Endothelial cell of umbilical vein (primary cell): ENCODE measurements around the gene ASPHD2. TPM values are rescaled to one million over a fixed set of nuclear protein-coding genes. Genes with fewer than 3 reads are reported as not detected.

Experiments
- BruUV-seq: library from RNA; stranded (reverse); fragments of 400-500 nt; replicated peaks from 2 replicates; lab custom pipeline; 2021; lab: Mats Ljungman, UMichigan
- CTCF ChIA-PET: fragments of 300-600, 350-600 bp; sonication (Branson Sonifier 250); formaldehyde crosslinking; loops from one replicate; lab custom pipeline; 2021; ENCODE audit warnings: antibody characterized with exemption, inconsistent platforms; lab: Charles Lee
- POLR2A ChIA-PET: fragments of 300-600, 350-600 bp; sonication (Branson Sonifier 250); formaldehyde crosslinking; loops from one replicate; lab custom pipeline; 2021; ENCODE audit warnings: antibody characterized with exemption, inconsistent platforms; lab: Charles Lee
- DNase-seq: peaks from one replicate; pipeline ENCODE4 v3.0.0-alpha.2; 2011; ENCODE audit warnings: low read depth, low spot score
- FAIRE-seq: peaks from 2 replicates; lab custom pipeline; 2011; peaks lifted over from hg19 to GRCh38; lab: Jason Lieb, UNC
- H2AFZ ChIP-seq: 2 replicates; pipeline ENCODE4 v1.6.0; 2012; ENCODE audit warnings: low read depth, low read length, control low read depth, inconsistent platforms
- H3K27ac ChIP-seq: 2 replicates; pipeline ENCODE4 v1.5.1; 2011; ENCODE audit warnings: low read depth, mild to moderate bottlenecking, control low read depth, low read length, moderate library complexity; ENCODE audit not compliant: insufficient read depth
- H3K27me3 ChIP-seq, 2 experiments: 2 replicates each; pipeline versions ENCODE4 v1.6.0 to v1.6.1; 2011; ENCODE audit warnings: low read length in 2 of 2, mixed read lengths in 1 of 2; ENCODE audit not compliant: control insufficient read depth in 2 of 2, insufficient read depth in 2 of 2
- H3K36me3 ChIP-seq, 2 experiments: 2 replicates in 1 of 2; 3 replicates in 1 of 2; pipeline ENCODE4 v1.5.1; 2011; ENCODE audit warnings: low read length in 2 of 2, mild to moderate bottlenecking in 1 of 2, moderate library complexity in 1 of 2; ENCODE audit not compliant: control insufficient read depth in 2 of 2, insufficient read depth in 2 of 2; ENCODE audit errors: extremely low read depth in 1 of 2
- H3K4me1 ChIP-seq: 3 replicates; pipeline ENCODE4 v1.5.1; 2011; ENCODE audit warnings: mild to moderate bottlenecking, low read length; ENCODE audit not compliant: control insufficient read depth, insufficient read depth; ENCODE audit errors: extremely low read depth
- H3K4me2 ChIP-seq: 2 replicates; pipeline ENCODE4 v1.6.1; 2011; ENCODE audit warnings: low read length, control low read depth, mixed read lengths; ENCODE audit not compliant: insufficient read depth
- H3K4me3 ChIP-seq, 3 experiments: fragments of 200-600 bp in 1 of 3; sonication (generic), shearing (Covaris generic) in 1 of 3; replicated peaks in 1 of 3; 2 replicates each; pipeline ENCODE4 v1.5.1; 2011 to 2016; ENCODE audit warnings: control low read depth in 3 of 3, low read length in 3 of 3, mild to moderate bottlenecking in 2 of 3, inconsistent platforms in 1 of 3, low read depth in 1 of 3, moderate library complexity in 1 of 3; ENCODE audit not compliant: insufficient read depth in 1 of 3
- H3K79me2 ChIP-seq: 2 replicates; pipeline ENCODE4 v1.6.0; 2012; ENCODE audit warnings: low read length, inconsistent platforms; ENCODE audit not compliant: control insufficient read depth, insufficient read depth
- H3K9ac ChIP-seq: replicated peaks from 2 replicates; pipeline ENCODE3; 2011; ENCODE audit warnings: low read length, control low read depth; ENCODE audit not compliant: insufficient read depth; ENCODE audit errors: extremely low read depth
- H3K9me1 ChIP-seq: replicated peaks from 3 replicates; pipeline ENCODE4 v1.6.0; 2011; ENCODE audit warnings: mild to moderate bottlenecking, low read length; ENCODE audit not compliant: control insufficient read depth, insufficient read depth; ENCODE audit errors: extremely low read depth
- H3K9me3 ChIP-seq: replicated peaks from 2 replicates; pipeline ENCODE4 v1.5.1; 2012; ENCODE audit warnings: low read length, inconsistent platforms; ENCODE audit not compliant: control insufficient read depth, insufficient read depth
- H4K20me1 ChIP-seq: replicated peaks from 2 replicates; pipeline ENCODE3; 2011; ENCODE audit warnings: mild to moderate bottlenecking, low read length; ENCODE audit not compliant: control insufficient read depth, insufficient read depth; ENCODE audit errors: extremely low read depth
- EZH2 ChIP-seq: IDR thresholded peaks from 2 replicates; pipeline ENCODE4 v1.6.1; 2012; ENCODE audit warnings: borderline replicate concordance, low read depth, mild to moderate bottlenecking, moderate library complexity, low read length, inconsistent platforms; ENCODE audit not compliant: severe bottlenecking
- FOS ChIP-seq: IDR thresholded peaks from 2 replicates; pipeline ENCODE4 v1.6.1; 2011; ENCODE audit warnings: mild to moderate bottlenecking, low read length, moderate library complexity, borderline replicate concordance; ENCODE audit not compliant: insufficient read depth
- GATA2 ChIP-seq: IDR thresholded peaks from 2 replicates; pipeline ENCODE4 v1.7.0; 2011; ENCODE audit warnings: low read depth, mild to moderate bottlenecking, moderate library complexity, mixed read lengths, low read length; ENCODE audit not compliant: insufficient read length, insufficient read depth
- JUN ChIP-seq: IDR thresholded peaks from 2 replicates; pipeline ENCODE4 v1.6.1; 2011; ENCODE audit warnings: borderline replicate concordance, low read depth; ENCODE audit not compliant: insufficient read length, insufficient read depth
- MYC ChIP-seq: IDR thresholded peaks from one replicate; pipeline ENCODE4 v1.6.1; 2011; ENCODE audit warnings: mild to moderate bottlenecking, low read depth, low read length
- POLR2A ChIP-seq: IDR thresholded peaks from 2 replicates; pipeline ENCODE4 v1.6.1; 2012; ENCODE audit warnings: low read depth, mild to moderate bottlenecking, control low read depth, low read length
- POLR2AphosphoS5 ChIP-seq: IDR thresholded peaks from 2 replicates; pipeline ENCODE4 v1.6.1; 2012; ENCODE audit warnings: low read depth, mild to moderate bottlenecking, control low read depth, low read length, moderate library complexity; ENCODE audit not compliant: insufficient read depth
- dilution Hi-C: fragments of 300-500 bp; cut with MboI; formaldehyde crosslinking; loops from one replicate; pipeline ENCODE4 v1.15.0; 2019; ENCODE audit warnings: low sequenced_read_pairs; ENCODE audit not compliant: extremely low pct_ligation_motif_present
- intact Hi-C: fragments of 100-400 bp; cut with micrococcal nuclease; formaldehyde crosslinking; loops from one replicate; pipeline ENCODE4 v1.10.0; 2022
- polyA plus RNA-seq, 4 experiments: library from polyadenylated mRNA; depleted of rRNA in 3 of 4; stranded (reverse) in 3 of 4; unstranded in 1 of 4; fragments of >200 nt; gene quantifications; 2 replicates each; pipeline versions ENCODE4 v1.2.1 to v1.2.3, GENCODE V29; 2011 to 2012; ENCODE audit warnings: missing spikeins in 1 of 4
- total RNA-seq: library from RNA; stranded (reverse); gene quantifications from 2 replicates; pipeline ENCODE4 v1.2.3, GENCODE V29; 2021
- TF ChIP-seq, protein P1 (sequence below), 2 donors: IDR thresholded peaks; 1 replicate in 1 of 2; 2 replicates in 1 of 2; pipeline ENCODE4 v1.5.1; 2011; ENCODE audit warnings: low read length in 2 of 2, mild to moderate bottlenecking in 2 of 2, moderate library complexity in 2 of 2, control low read depth in 1 of 2, inconsistent platforms in 1 of 2, low read depth in 1 of 2; ENCODE audit not compliant: insufficient read depth in 1 of 2; ENCODE audit errors: extremely low read depth in 1 of 2
- TF ChIP-seq, protein P2 (sequence below): IDR thresholded peaks from 2 replicates; pipeline ENCODE4 v1.6.1; 2011; ENCODE audit not compliant: insufficient read depth, insufficient read length

Gene ASPHD2
- total and polyA plus RNA-seq, 2 donors (not counting 3 experiments of a cell fraction or from before 2014, with no cell fraction given), result 4.8 to 5.5 TPM

DNA sequence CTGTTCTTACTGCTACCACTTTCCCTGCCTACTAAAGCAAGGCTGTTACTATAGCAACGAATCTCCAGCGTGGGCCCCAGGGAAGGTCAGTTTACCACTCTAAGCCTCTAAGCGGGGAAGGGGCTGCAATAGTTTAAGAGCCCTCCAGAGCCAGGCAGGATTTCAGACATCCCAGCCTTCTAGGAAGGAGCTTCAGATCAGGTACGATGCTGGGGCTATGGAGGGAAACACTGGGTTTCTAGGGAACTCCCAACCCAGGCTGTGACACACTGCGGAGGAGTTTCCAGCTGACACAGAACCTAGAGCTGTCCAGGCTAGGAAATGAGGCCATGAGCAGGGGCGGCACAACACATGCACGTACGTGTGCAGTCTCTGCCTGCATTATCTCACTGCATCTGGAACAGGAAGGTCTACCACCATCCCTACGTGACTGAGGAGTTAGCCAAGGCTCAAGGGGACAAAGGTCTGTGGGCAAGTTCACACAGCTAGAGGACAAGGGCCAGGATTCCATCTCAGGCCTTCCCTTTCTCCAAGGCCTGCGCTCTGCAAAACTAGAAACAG is 34.1 kb downstream of the ASPHD2 start:
- dilution Hi-C loops, result no loop called here

More for the DNA sequence above, 34.1 kb downstream of the ASPHD2 start:
- H3K79me2 ChIP-seq, result no peaks in the 10 kb centered on the region
- H3K4me1 ChIP-seq, result peaks cover 13% of the 10 kb centered on the region
- no peak overlapping the region for H3K9ac ChIP-seq
- POLR2A ChIA-PET, result no interaction called here
- no peaks in the 10 kb centered on the region for H3K27me3 ChIP-seq
- no peak for TF ChIP-seq EZH2
- TF ChIP-seq, protein P1, sequence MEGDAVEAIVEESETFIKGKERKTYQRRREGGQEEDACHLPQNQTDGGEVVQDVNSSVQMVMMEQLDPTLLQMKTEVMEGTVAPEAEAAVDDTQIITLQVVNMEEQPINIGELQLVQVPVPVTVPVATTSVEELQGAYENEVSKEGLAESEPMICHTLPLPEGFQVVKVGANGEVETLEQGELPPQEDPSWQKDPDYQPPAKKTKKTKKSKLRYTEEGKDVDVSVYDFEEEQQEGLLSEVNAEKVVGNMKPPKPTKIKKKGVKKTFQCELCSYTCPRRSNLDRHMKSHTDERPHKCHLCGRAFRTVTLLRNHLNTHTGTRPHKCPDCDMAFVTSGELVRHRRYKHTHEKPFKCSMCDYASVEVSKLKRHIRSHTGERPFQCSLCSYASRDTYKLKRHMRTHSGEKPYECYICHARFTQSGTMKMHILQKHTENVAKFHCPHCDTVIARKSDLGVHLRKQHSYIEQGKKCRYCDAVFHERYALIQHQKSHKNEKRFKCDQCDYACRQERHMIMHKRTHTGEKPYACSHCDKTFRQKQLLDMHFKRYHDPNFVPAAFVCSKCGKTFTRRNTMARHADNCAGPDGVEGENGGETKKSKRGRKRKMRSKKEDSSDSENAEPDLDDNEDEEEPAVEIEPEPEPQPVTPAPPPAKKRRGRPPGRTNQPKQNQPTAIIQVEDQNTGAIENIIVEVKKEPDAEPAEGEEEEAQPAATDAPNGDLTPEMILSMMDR (IDR thresholded peaks at IDR 0.05; ENCODE audit: extremely low read depth in 1 of 2, insufficient read depth in 1 of 2, low read depth in 1 of 2, low read length in 2 of 2), result no peak
- TF ChIP-seq MYC, result no peak
- TF ChIP-seq, protein P2, sequence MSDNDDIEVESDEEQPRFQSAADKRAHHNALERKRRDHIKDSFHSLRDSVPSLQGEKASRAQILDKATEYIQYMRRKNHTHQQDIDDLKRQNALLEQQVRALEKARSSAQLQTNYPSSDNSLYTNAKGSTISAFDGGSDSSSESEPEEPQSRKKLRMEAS, result no peak
- no peak for TF ChIP-seq FOS
- no peak for TF ChIP-seq GATA2
- no peak for TF ChIP-seq POLR2A
- no peak for TF ChIP-seq JUN
- no peak for TF ChIP-seq POLR2AphosphoS5
- intact Hi-C loops, result loop anchor here (5.0 kb wide), 1 partner anchor 36 kb away; the partner anchor contains the start of gene ASPHD2
- H3K36me3 ChIP-seq, result peaks cover 10 to 26% of the 10 kb centered on the region in 2 experiments
- H3K9me1 ChIP-seq, result no peaks in the 10 kb centered on the region
- no peak for DNase-seq
- no peaks in the 10 kb centered on the region for H4K20me1 ChIP-seq
- no peak overlapping the region for H3K4me2 ChIP-seq
- H3K4me3 ChIP-seq, result no peak overlapping the region
- H3K9me3 ChIP-seq, result no peaks in the 10 kb centered on the region
- no TSS peak for BruUV-seq
- no peak overlapping the region for H2AFZ ChIP-seq
- no peak overlapping the region for H3K27ac ChIP-seq
- CTCF ChIA-PET, result interaction anchor here (0.9 to 10.0 kb wide), 8 partner anchors 14 to 202 kb away, joined by 3 to 148 read pairs (median 6); no protein-coding TSS in a partner anchor
- FAIRE-seq, result no peak
